CD14-positive monocyte (primary cell): Measurements from ENCODE around the gene NTNG1. TPM values are rescaled to one million over a fixed set of nuclear protein-coding genes. Genes with fewer than 3 reads are reported as not detected.

Experiments used
- DNase-seq, 3 donors: peaks; one replicate each; pipeline ENCODE4 v3.0.0-alpha.2; 2011 to 2022
- H2AFZ ChIP-seq: 2 replicates; pipeline ENCODE4 v1.6.0; 2012; ENCODE audit warnings: mild to moderate bottlenecking, low read depth, low read length, inconsistent platforms; ENCODE audit not compliant: insufficient read depth, poor library complexity, severe bottlenecking
- H3K27ac ChIP-seq, 2 donors: 1 replicate in 1 of 2; 2 replicates in 1 of 2; pipeline ENCODE4 v1.5.1; 2012 to 2013; ENCODE audit warnings: low read length in 2 of 2, control low read depth in 1 of 2, inconsistent platforms in 1 of 2, low read depth in 1 of 2, mild to moderate bottlenecking in 1 of 2
- H3K27me3 ChIP-seq, 2 donors: one replicate each; pipeline versions ENCODE4 v1.6.0 to v1.6.1; 2011 to 2013; ENCODE audit warnings: low read length in 2 of 2; ENCODE audit not compliant: control insufficient read depth in 2 of 2, insufficient read depth in 2 of 2
- H3K36me3 ChIP-seq, 2 donors: replicated peaks in 1 of 2; 1 replicate in 1 of 2; 2 replicates in 1 of 2; pipeline versions ENCODE4 v1.5.1 to v1.6.1; 2012 to 2013; ENCODE audit warnings: low read length in 2 of 2, control low read depth in 1 of 2, inconsistent platforms in 1 of 2, mild to moderate bottlenecking in 1 of 2; ENCODE audit not compliant: insufficient read depth in 2 of 2, control insufficient read depth in 1 of 2
- H3K4me1 ChIP-seq, 2 donors: 1 replicate in 1 of 2; 2 replicates in 1 of 2; pipeline versions ENCODE4 v1.5.1 to v1.6.1; 2012 to 2013; ENCODE audit warnings: low read length in 2 of 2, control low read depth in 1 of 2, inconsistent platforms in 1 of 2, mild to moderate bottlenecking in 1 of 2, moderate library complexity in 1 of 2; ENCODE audit not compliant: insufficient read depth in 2 of 2, control insufficient read depth in 1 of 2
- H3K4me2 ChIP-seq: replicated peaks from 2 replicates; pipeline ENCODE3; 2012; ENCODE audit warnings: low read length, moderate library complexity, mild to moderate bottlenecking; ENCODE audit not compliant: poor library complexity, severe bottlenecking; ENCODE audit errors: extremely low read depth
- H3K4me3 ChIP-seq, 3 experiments: fragments of 200-600 bp in 1 of 3; sonication (generic) in 1 of 3; replicated peaks in 1 of 3; 1 replicate in 2 of 3; 2 replicates in 1 of 3; pipeline ENCODE4 v1.5.1; 2011 to 2013; ENCODE audit warnings: low read length in 3 of 3, mild to moderate bottlenecking in 3 of 3, control low read depth in 2 of 3, low read depth in 2 of 3, inconsistent platforms in 1 of 3, moderate library complexity in 1 of 3
- H3K79me2 ChIP-seq: 2 replicates; pipeline ENCODE4 v1.6.0; 2012; ENCODE audit warnings: mild to moderate bottlenecking, control low read depth, inconsistent platforms, low read length, moderate library complexity; ENCODE audit not compliant: insufficient read depth
- H3K9ac ChIP-seq: 2 replicates; pipeline ENCODE4 v1.6.0; 2017; ENCODE audit warnings: low read length, mild to moderate bottlenecking; ENCODE audit not compliant: insufficient read depth, poor library complexity, severe bottlenecking
- H3K9me3 ChIP-seq, 2 donors: replicated peaks in 1 of 2; 1 replicate in 1 of 2; 2 replicates in 1 of 2; pipeline versions ENCODE4 v1.5.1 to v1.6.1; 2012 to 2013; ENCODE audit warnings: low read length in 2 of 2, control low read depth in 1 of 2; ENCODE audit not compliant: control insufficient read depth in 1 of 2, insufficient read depth in 1 of 2
- H4K20me1 ChIP-seq: 2 replicates; pipeline ENCODE4 v1.6.0; 2012; ENCODE audit warnings: mild to moderate bottlenecking, low read length, control low read depth, moderate library complexity; ENCODE audit not compliant: insufficient read depth
- H3K27ac Mint-ChIP-seq, 7 donors: one replicate each; pipeline ENCODE4 v1.8.0; 2020; ENCODE audit warnings: mild to moderate bottlenecking in 7 of 7, mixed read lengths in 7 of 7, moderate library complexity in 6 of 7, inconsistent platforms in 2 of 7
- H3K27me3 Mint-ChIP-seq, 3 donors: one replicate each; pipeline ENCODE4 v1.8.0; 2021 to 2022; ENCODE audit warnings: low read depth in 3 of 3, mild to moderate bottlenecking in 3 of 3, mixed read lengths in 3 of 3, moderate library complexity in 3 of 3, inconsistent platforms in 1 of 3
- H3K36me3 Mint-ChIP-seq, 2 donors: one replicate each; pipeline ENCODE4 v1.8.0; 2020; ENCODE audit warnings: mixed read lengths in 2 of 2, inconsistent platforms in 1 of 2, mild to moderate bottlenecking in 1 of 2
- H3K4me1 Mint-ChIP-seq: one replicate; pipeline ENCODE4 v1.8.0; 2020; ENCODE audit warnings: mild to moderate bottlenecking, mixed read lengths
- H3K4me3 Mint-ChIP-seq, 2 donors: one replicate each; pipeline ENCODE4 v1.8.0; 2020; ENCODE audit warnings: mild to moderate bottlenecking in 2 of 2, mixed read lengths in 2 of 2, moderate library complexity in 1 of 2
- H3K9me3 Mint-ChIP-seq, 7 donors: one replicate each; pipeline ENCODE4 v1.8.0; 2020 to 2022; ENCODE audit warnings: mixed read lengths in 7 of 7, mild to moderate bottlenecking in 6 of 7, moderate library complexity in 6 of 7, inconsistent platforms in 2 of 7
- CTCF ChIP-seq: fragments of 200-600 bp; IDR thresholded peaks from one replicate; pipeline ENCODE4 v1.8.0; 2022; ENCODE audit warnings: antibody characterized with exemption, mild to moderate bottlenecking
- whole genome bisulfite sequencing: methylation state at CpG from one replicate; pipeline ENCODE4 v1.1.5; 2013; ENCODE audit warnings: missing lambda C conversion rate; ENCODE audit not compliant: insufficient coverage; 5-methylcytosine and 5-hydroxymethylcytosine counted together
- intact Hi-C, 2 donors: fragments of 100-400 bp; cut with micrococcal nuclease; formaldehyde crosslinking; loops; one replicate each; pipeline versions ENCODE4 v1.15.0 to v1.15.1; 2023
- polyA plus RNA-seq, 3 donors: library from polyadenylated mRNA; depleted of rRNA in 1 of 3; unstranded in 2 of 3; stranded (reverse) in 1 of 3; fragments of 300-500 nt in 2 of 3; fragments of >200 nt in 1 of 3; fragmentation: Illumina TruSeq in 2 of 3; gene quantifications; 1 replicate in 2 of 3; 2 replicates in 1 of 3; pipeline ENCODE4 v1.2.3, GENCODE V29; 2012 to 2021

NTNG1 gene
- polyA plus RNA-seq, 3 donors: not detected

- Mint-ChIP-seq H3K4me3 (no peak overlapping the region), H3K27me3 (peaks cover 0 to 1% (median 0%) of the 10 kb centered on the region in 3 donors), H3K27ac (no peak overlapping the region), H3K36me3 (no peaks in the 10 kb centered on the region), H3K4me1 (no peaks in the 10 kb centered on the region), H3K9me3 (peaks cover 0 to 1% (median 0%) of the 10 kb centered on the region in 7 donors)
- WGBS: no CpG with 5 or more reads among the region's 1 CpG
- Histone ChIP-seq H3K4me1 (no peaks in the 10 kb centered on the region), H3K9ac (no peak overlapping the region), H3K4me2 (no peak overlapping the region), H3K27ac (no peak overlapping the region), H3K27me3 (no peaks in the 10 kb centered on the region), H3K79me2 (no peaks in the 10 kb centered on the region), H3K9me3 (no peaks in the 10 kb centered on the region), H4K20me1 (no peaks in the 10 kb centered on the region), H3K36me3 (no peaks in the 10 kb centered on the region), H2AFZ (no peak overlapping the region), H3K4me3 (no peak overlapping the region)
- no peak for TF ChIP-seq CTCF
- intact Hi-C loops: no loop called here
- DNase-seq: no peak
These were observed 156.8 kb downstream of the NTNG1 start for GRCh38 chr1:107297681-107298080.

- DNase-seq: no peak
- Mint-ChIP-seq H3K4me1 (no peaks in the 10 kb centered on the region), H3K36me3 (no peaks in the 10 kb centered on the region), H3K27me3 (peaks cover 0 to 1% (median 0%) of the 10 kb centered on the region in 3 donors), H3K4me3 (no peak overlapping the region), H3K9me3 (peaks cover 0 to 1% (median 0%) of the 10 kb centered on the region in 7 donors), H3K27ac (no peak overlapping the region)
- Histone ChIP-seq H3K9ac (no peak overlapping the region), H3K9me3 (no peaks in the 10 kb centered on the region), H3K27ac (no peak overlapping the region), H2AFZ (no peak overlapping the region), H3K27me3 (no peaks in the 10 kb centered on the region), H3K79me2 (no peaks in the 10 kb centered on the region), H3K4me3 (no peak overlapping the region), H3K4me2 (no peak overlapping the region), H3K4me1 (no peaks in the 10 kb centered on the region), H3K36me3 (no peaks in the 10 kb centered on the region), H4K20me1 (no peaks in the 10 kb centered on the region)
- WGBS: no CpG with 5 or more reads among the region's 1 CpG
- TF ChIP-seq CTCF: no peak
- intact Hi-C loops: no loop called here
These were observed 157.7 kb downstream of the NTNG1 start for GRCh38 chr1:107298526-107298925.
